Activated naive CD4-positive, alpha-beta T cell treated with anti-CD3 and anti-CD28 coated beads for 36 hours (primary cell): ENCODE results near the gene MDN1. TPM values are rescaled to one million over a fixed set of nuclear protein-coding genes. Genes with fewer than 3 reads are reported as not detected.
"Not testable (repeated sequence)": the region's sequence is repeated elsewhere in the genome, so short reads cannot be mapped to it uniquely, and the experiment has no call there.

Source experiments
- CTCF ChIA-PET: fragments of 350-600 bp; sonication (Branson Sonifier 250); formaldehyde crosslinking; loops from one replicate; lab custom pipeline; 2021; ENCODE audit warnings: antibody characterized with exemption; lab: Charles Lee
- DNase-seq: peaks from one replicate; pipeline ENCODE4 v3.0.0-alpha.2; 2020
- H3K27ac Mint-ChIP-seq: one replicate; pipeline ENCODE4 v1.8.0; 2021; ENCODE audit warnings: mild to moderate bottlenecking, mixed read lengths
- H3K27me3 Mint-ChIP-seq: one replicate; pipeline ENCODE4 v1.8.0; 2021; ENCODE audit warnings: low read depth, mixed read lengths
- H3K36me3 Mint-ChIP-seq: one replicate; pipeline ENCODE4 v1.8.0; 2021; ENCODE audit warnings: low read depth, mixed read lengths
- H3K4me1 Mint-ChIP-seq: one replicate; pipeline ENCODE4 v1.8.0; 2021; ENCODE audit warnings: low read depth, mixed read lengths
- H3K4me3 Mint-ChIP-seq: one replicate; pipeline ENCODE4 v1.8.0; 2021; ENCODE audit warnings: mild to moderate bottlenecking, moderate library complexity, mixed read lengths
- H3K9me3 Mint-ChIP-seq: one replicate; pipeline ENCODE4 v1.8.0; 2021; ENCODE audit warnings: mixed read lengths
- intact Hi-C: fragments of 100-400 bp; cut with micrococcal nuclease; formaldehyde crosslinking; loops from one replicate; pipeline ENCODE4 v1.15.1; 2023
- total RNA-seq, 2 experiments: library from RNA; stranded (reverse); gene quantifications; one replicate each; pipeline ENCODE4 v1.2.3, GENCODE V29; 2021

The MDN1 gene
- total RNA-seq, 2 experiments from 2014 or later, result 42.1 to 52.1 TPM

- H3K27me3 Mint-ChIP-seq, result no peaks in the 10 kb centered on the region
- CTCF ChIA-PET, result no interaction called here
- H3K27ac Mint-ChIP-seq, result no peak overlapping the region
Observed at GRCh38 chr6:89836639-89837222, 17.1 kb upstream of the MDN1 start.

DNA sequence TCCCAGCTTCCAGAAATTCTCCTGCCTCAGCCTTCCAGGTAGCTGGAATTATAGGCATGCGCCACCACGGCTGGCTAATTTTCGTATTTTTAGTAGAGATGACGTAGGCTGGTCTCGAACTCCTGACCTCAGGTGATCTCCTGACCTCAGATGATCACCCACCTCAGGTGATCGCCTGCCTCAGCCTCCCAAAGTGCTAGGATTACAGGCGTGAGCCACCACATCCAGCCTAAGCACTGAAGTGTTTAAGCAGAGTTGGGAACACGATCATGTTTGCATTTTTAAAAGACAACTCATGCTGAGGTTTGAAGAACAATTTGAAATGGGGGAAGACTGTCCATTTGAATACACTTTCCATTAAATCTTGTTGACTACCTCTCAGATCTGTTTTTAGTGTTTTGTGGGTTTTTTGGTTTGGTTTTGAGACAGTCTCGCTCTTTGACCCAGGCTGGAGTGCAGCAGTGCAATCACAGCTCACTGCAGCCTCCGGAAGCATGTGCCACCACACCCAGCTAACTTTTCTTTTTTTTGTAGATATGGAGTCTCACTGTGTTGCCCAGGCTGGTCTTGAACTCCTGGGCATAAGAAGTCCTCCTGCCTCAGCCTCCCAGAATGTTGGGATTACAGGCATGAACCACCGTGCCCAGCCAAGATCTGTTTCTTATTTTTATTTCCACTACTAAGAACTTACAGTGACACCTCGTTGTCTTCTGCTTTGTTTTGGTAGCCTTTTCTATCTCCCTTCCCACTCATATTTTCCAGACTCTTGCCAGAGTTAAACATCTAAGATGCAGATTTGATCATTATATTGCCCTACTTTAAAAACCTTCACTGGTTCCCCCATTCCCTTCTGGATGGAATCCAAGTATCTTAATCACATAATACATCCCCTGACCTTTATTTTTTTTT, 15.5 kb upstream of the MDN1 start:
- CTCF ChIA-PET, result no interaction called here
- Mint-ChIP-seq H3K4me1 (peaks cover 58% of the 10 kb centered on the region), H3K9me3 (no peaks in the 10 kb centered on the region), H3K4me3 (peak overlapping the region; percentile 19), H3K36me3 (peaks cover 57% of the 10 kb centered on the region), H3K27ac (peak overlapping the region; percentile 73), H3K27me3 (no peaks in the 10 kb centered on the region)
- intact Hi-C loops, result no loop called here
- DNase-seq, result peak; percentile 56

More at GRCh38 chr6:89836639-89837222, 17.1 kb upstream of the MDN1 start:
- H3K9me3 Mint-ChIP-seq, result no peaks in the 10 kb centered on the region
- H3K4me3 Mint-ChIP-seq, result no peak overlapping the region
- DNase-seq, result no peak
- peaks cover 52% of the 10 kb centered on the region for H3K4me1 Mint-ChIP-seq
- intact Hi-C loops, result no loop called here
- peaks cover 53% of the 10 kb centered on the region for H3K36me3 Mint-ChIP-seq

DNA sequence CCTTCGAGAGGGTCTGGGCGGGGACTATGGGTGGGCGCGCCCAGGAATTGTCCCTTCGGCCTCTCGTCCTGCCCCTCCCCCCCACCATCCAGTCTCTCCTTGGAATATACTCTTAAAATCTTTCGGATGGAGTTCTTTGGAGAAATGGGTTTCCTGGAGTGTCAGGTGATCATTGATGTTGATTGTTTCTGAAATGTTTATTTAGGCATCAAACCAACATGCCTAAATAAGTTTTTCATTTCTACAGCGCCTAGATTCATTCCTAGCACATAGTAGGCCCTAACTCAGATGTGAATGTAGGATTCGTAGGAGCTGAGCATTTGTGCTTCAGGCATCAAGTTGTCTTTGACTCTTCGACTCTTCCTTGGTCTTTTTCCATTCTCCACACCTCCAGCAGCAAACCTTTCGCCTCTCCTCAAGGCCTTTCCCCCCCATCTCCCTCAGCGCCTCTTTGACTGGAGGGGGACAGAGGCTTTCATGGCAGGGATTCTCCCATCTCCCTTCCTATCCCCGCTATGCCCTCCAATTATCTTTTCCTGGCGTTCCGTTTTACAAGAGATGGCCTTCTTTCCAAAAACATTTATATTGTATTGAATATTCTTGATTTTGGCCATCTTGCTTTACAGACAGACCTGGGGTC, 10.7 kb upstream of the MDN1 start:
- peak overlapping the region; percentile 99 for H3K4me3 Mint-ChIP-seq
- no peaks in the 10 kb centered on the region for H3K27me3 Mint-ChIP-seq
- no peak for DNase-seq
- peaks cover 38% of the 10 kb centered on the region for H3K4me1 Mint-ChIP-seq
- peaks cover 31% of the 10 kb centered on the region for H3K36me3 Mint-ChIP-seq
- intact Hi-C loops, result no loop called here
- H3K27ac Mint-ChIP-seq, result peak overlapping the region; percentile 96
- no peaks in the 10 kb centered on the region for H3K9me3 Mint-ChIP-seq
- CTCF ChIA-PET, result no interaction called here

DNA sequence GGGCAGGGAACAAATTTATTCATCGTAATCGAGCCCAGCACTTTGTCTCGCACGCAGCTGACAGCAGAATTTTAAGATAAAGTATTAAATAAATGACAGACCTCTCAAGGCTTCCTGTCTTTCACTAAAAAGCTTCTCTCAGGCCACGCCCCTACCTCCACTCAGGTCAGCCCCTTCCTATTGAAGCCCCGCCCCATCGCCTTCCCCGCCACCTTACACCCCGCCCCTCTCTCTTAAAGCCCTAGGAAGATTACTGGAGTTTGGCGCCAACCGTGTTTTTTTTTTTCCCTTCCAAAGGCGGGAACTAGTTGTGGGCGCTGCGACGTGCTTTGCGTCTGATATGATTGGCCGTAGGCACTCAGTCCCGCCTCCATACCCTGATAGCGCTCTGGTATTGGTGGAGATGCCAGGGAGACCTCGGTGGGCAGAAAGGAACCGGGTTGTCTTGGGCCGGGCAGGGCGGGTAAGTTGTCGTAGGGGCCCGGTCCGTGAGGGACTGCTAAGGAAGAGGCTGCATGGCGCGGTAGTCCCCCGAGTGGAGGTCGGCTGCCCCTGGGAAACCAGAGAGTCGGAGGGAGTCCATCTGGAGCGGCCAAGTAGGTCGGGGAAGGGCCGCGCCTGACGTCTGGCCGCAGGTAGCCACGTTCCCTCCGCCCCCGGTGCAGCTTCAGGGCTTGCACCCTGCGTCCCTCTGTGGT, 10.0 kb upstream of the MDN1 start, which contains the start of gene CASP8AP2:
Gene CASP8AP2, plus strand, starts transcription at position 409 of the 698 bp plus-strand sequence.
- peak within 1 kb of the TSS; percentile 96 for H3K27ac Mint-ChIP-seq
- no peaks in the 10 kb centered on the region for H3K27me3 Mint-ChIP-seq
- CTCF ChIA-PET, result interaction anchor here (0.5 to 1.4 kb wide), 7 partner anchors 9 to 404 kb away, joined by 3 to 8 read pairs (median 4); no protein-coding TSS in a partner anchor
- H3K36me3 Mint-ChIP-seq, result peaks cover 25% of the 10 kb centered on the region
- intact Hi-C loops, result loop anchor here (1.0 to 10.0 kb wide), 11 partner anchors 10 to 865 kb away; partner anchors contain the start of genes BACH2, LYRM2, MAP3K7 and MDN1
- peak within 1 kb of the TSS; percentile 99 for H3K4me3 Mint-ChIP-seq
- no peaks in the 10 kb centered on the region for H3K9me3 Mint-ChIP-seq
- peaks cover 31% of the 10 kb centered on the region for H3K4me1 Mint-ChIP-seq
- peak; percentile 98 for DNase-seq

DNA sequence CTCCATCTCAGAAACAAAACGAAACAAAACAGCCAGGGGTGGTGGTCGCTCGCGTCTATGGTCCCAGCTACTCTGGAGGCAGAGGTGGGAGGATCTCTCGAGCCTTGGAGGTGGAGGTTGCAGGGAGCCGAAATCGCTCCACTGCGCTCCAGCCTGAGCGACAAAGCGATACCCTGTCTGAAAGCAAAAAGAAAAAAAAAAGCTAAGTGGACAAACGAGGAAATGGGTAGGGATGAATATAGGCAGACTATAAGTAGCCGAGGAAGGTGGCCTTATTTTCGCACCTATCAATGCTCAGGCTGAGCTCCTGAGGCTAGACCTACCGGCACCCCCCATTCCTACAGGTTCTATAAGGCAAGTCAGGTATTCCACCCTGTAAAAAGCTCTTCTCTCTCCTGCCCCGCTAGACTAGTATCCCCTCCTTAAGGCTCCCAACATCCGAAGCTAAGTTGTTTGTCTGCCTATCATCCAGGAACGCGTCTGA, 9.4 kb upstream of the MDN1 start:
- peak; percentile 20 for DNase-seq
- Mint-ChIP-seq H3K4me3 (peak overlapping the region; percentile 99), H3K27me3 (no peaks in the 10 kb centered on the region), H3K36me3 (peaks cover 25% of the 10 kb centered on the region), H3K9me3 (no peaks in the 10 kb centered on the region), H3K27ac (peak overlapping the region; percentile 96), H3K4me1 (peaks cover 31% of the 10 kb centered on the region)
- CTCF ChIA-PET, result interaction anchor here (0.5 to 1.4 kb wide), 8 partner anchors 9 to 590 kb away, joined by 3 to 8 read pairs (median 4); no protein-coding TSS in a partner anchor
- intact Hi-C loops, result loop anchor here (1.0 to 10.0 kb wide), 11 partner anchors 10 to 864 kb away; partner anchors contain the start of genes BACH2, LYRM2, MAP3K7 and MDN1

DNA sequence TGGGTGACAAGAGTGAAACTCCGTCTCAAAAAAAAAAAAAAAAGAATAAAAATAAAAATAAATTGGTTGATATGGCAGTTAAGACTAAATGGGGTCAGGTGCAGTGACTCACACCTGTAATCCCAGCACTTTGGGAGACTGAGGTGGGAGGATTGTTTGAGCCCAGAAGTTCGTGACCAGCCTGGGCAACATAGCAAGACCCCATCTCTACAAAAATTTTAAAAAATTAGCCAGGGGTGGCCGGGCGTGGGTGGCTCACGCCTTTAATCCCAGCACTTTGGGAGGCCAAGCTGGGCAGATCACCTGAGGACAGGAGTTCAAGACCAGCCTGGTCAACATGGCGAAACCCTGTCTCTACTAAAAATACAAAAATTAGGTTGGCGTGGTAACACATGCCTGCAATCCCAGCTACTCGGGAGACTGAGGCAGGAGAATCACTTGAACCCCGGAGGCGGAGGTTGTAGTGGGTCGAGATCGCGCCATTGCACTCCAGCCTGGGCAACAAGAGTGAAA, 8.9 kb upstream of the MDN1 start:
- not testable (repeated sequence) for DNase-seq, H3K9me3 Mint-ChIP-seq, H3K27me3 Mint-ChIP-seq
- Mint-ChIP-seq H3K36me3 (peaks cover 24% of the 10 kb centered on the region), H3K4me1 (peaks cover 29% of the 10 kb centered on the region), H3K4me3 (peak overlapping the region; percentile 99), H3K27ac (peak overlapping the region; percentile 96)
- intact Hi-C loops, result loop anchor here (2.0 to 10.0 kb wide), 7 partner anchors 256 to 864 kb away; partner anchors contain the start of genes BACH2, RNGTT and RRAGD
- CTCF ChIA-PET, result interaction anchor here (0.6 to 1.4 kb wide), 6 partner anchors 8 to 957 kb away, joined by 3 to 8 read pairs (median 4); no protein-coding TSS in a partner anchor

DNA sequence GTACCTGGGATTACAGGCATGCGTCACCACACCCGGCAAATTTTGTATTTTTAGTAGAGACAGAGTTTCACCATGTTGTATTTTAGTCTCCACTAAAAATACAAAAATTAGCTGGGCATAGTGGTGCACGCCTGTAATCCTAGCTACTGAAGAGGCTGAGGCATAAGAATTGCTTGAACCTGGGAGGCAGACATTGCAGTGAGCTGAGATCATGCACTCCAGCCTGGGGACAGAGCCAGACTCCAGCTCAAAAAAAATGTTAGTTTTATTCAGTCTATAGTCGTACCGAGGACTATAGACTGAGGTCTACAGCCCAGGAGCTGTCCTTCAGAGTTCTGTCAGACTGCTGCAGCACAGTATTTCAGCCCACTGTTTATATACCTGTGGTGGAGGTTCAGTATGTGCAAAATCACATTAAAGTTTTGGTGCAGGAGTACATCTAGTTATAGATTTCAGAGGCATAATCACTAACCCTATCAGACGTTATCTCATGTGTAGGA, 6.5 kb upstream of the MDN1 start:
- Mint-ChIP-seq H3K4me3 (no peak overlapping the region), H3K27ac (no peak overlapping the region), H3K36me3 (peaks cover 6% of the 10 kb centered on the region), H3K4me1 (peaks cover 9% of the 10 kb centered on the region), H3K27me3 (no peaks in the 10 kb centered on the region), H3K9me3 (no peaks in the 10 kb centered on the region)
- no peak for DNase-seq
- intact Hi-C loops, result loop anchor here (5.0 to 10.0 kb wide), 5 partner anchors 259 to 861 kb away; partner anchors contain the start of genes BACH2, RNGTT and RRAGD
- CTCF ChIA-PET, result no interaction called here

- Mint-ChIP-seq H3K9me3 (no peaks in the 10 kb centered on the region), H3K4me1 (peaks cover 42% of the 10 kb centered on the region), H3K27me3 (no peaks in the 10 kb centered on the region), H3K27ac (peak overlapping the region; percentile 88), H3K4me3 (peak overlapping the region; percentile 82), H3K36me3 (peaks cover 4% of the 10 kb centered on the region)
- DNase-seq, result peak; percentile 19
- intact Hi-C loops, result loop anchor here (1.0 to 5.0 kb wide), 6 partner anchors 10 to 768 kb away; partner anchors contain the start of genes CASP8AP2, LYRM2, MAP3K7 and PNRC1
- CTCF ChIA-PET, result interaction anchor here (0.7 to 1.3 kb wide), 2 partner anchors 11 to 27 kb away, joined by 4 to 5 read pairs; no protein-coding TSS in a partner anchor
Observed at GRCh38 chr6:89818977-89819335, 638 bp downstream of the MDN1 start.

DNA sequence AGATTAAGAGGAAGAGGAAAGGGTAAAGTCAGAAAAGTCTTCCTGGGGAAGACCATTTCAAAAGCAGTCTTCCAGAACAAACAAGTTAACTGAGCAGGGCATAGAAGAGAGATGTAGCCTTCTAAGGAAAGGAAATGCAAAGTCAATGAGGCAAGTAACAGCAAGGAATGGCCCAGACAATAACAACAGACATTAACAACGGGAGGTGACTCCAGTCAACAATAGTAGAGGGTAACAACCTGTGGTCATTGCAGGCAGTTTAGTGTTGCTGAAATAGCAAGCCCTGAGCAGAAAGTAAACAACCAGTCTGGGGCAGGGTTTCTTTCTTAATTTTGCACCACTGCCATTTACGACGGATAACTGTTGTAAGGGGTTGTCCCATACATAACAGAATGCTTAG, 2.1 kb downstream of the MDN1 start:
- H3K27me3 Mint-ChIP-seq, result no peaks in the 10 kb centered on the region
- peak overlapping the region; percentile 25 for H3K27ac Mint-ChIP-seq
- no peaks in the 10 kb centered on the region for H3K9me3 Mint-ChIP-seq
- peaks cover 4% of the 10 kb centered on the region for H3K36me3 Mint-ChIP-seq
- CTCF ChIA-PET, result no interaction called here
- intact Hi-C loops, result loop anchor here (5.0 kb wide), 1 partner anchor 110 kb away; no protein-coding TSS in a partner anchor
- peaks cover 43% of the 10 kb centered on the region for H3K4me1 Mint-ChIP-seq
- peak overlapping the region; percentile 35 for H3K4me3 Mint-ChIP-seq
- DNase-seq, result no peak

- H3K27ac Mint-ChIP-seq, DNase-seq, H3K9me3 Mint-ChIP-seq, H3K27me3 Mint-ChIP-seq, intact Hi-C loops, H3K36me3 Mint-ChIP-seq, H3K4me3 Mint-ChIP-seq: not testable (repeated sequence)
- H3K4me1 Mint-ChIP-seq, result peaks cover 43% of the 10 kb centered on the region
- CTCF ChIA-PET, result interaction anchor here (0.8 kb wide), 1 partner anchor 169 kb away, joined by 4 read pairs; no protein-coding TSS in a partner anchor
Observed at GRCh38 chr6:89813422-89813821, 6.2 kb downstream of the MDN1 start.

GRCh38 chr6:89807581-89807980, 12.0 kb downstream of the MDN1 start:
- no peaks in the 10 kb centered on the region for H3K27me3 Mint-ChIP-seq
- DNase-seq, result no peak
- peaks cover 9% of the 10 kb centered on the region for H3K36me3 Mint-ChIP-seq
- H3K4me3 Mint-ChIP-seq, result no peak overlapping the region
- H3K4me1 Mint-ChIP-seq, result peaks cover 20% of the 10 kb centered on the region
- no peaks in the 10 kb centered on the region for H3K9me3 Mint-ChIP-seq
- no peak overlapping the region for H3K27ac Mint-ChIP-seq
- CTCF ChIA-PET, result interaction anchor here (0.7 to 1.4 kb wide), 2 partner anchors 9 to 11 kb away, joined by 3 to 4 read pairs; no protein-coding TSS in a partner anchor
- intact Hi-C loops, result no loop called here
